DND-41 (cell line): ENCODE results near the gene FADS1.

Experiments
- EZH2 ChIP-seq: IDR thresholded peaks from 3 replicates; pipeline ENCODE4 v1.6.1; 2012; ENCODE audit warnings: borderline replicate concordance, low read depth, mild to moderate bottlenecking, moderate library complexity, low read length, inconsistent platforms; ENCODE audit not compliant: severe bottlenecking
- TF ChIP-seq, protein P1 (sequence below): IDR thresholded peaks from 2 replicates; pipeline ENCODE4 v1.5.1; 2012; ENCODE audit warnings: borderline replicate concordance, low read length, moderate library complexity, mild to moderate bottlenecking; ENCODE audit not compliant: poor library complexity, severe bottlenecking; ENCODE audit errors: extremely low read depth

DNA sequence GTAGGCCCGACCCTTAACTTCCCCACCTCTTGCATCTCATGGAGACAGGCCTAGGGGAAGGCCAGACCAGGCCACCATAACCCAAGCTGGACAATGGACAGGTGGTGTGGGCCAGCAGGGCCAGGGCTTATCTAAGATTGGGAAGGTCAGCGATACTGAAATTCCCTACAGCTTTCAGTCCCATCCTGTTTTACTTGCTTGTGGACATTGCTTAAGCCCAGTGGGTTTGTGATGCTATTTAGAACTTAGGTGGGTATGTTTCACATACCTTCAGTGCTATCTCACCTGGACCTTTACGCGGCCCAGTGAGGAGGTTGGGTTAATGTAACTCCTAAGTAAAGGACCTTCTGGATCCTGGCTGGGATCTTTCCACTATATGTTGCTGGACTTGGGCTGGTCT lies 13.0 kb upstream of the FADS1 start:
- TF ChIP-seq, protein P1, sequence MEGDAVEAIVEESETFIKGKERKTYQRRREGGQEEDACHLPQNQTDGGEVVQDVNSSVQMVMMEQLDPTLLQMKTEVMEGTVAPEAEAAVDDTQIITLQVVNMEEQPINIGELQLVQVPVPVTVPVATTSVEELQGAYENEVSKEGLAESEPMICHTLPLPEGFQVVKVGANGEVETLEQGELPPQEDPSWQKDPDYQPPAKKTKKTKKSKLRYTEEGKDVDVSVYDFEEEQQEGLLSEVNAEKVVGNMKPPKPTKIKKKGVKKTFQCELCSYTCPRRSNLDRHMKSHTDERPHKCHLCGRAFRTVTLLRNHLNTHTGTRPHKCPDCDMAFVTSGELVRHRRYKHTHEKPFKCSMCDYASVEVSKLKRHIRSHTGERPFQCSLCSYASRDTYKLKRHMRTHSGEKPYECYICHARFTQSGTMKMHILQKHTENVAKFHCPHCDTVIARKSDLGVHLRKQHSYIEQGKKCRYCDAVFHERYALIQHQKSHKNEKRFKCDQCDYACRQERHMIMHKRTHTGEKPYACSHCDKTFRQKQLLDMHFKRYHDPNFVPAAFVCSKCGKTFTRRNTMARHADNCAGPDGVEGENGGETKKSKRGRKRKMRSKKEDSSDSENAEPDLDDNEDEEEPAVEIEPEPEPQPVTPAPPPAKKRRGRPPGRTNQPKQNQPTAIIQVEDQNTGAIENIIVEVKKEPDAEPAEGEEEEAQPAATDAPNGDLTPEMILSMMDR: no peak
- TF ChIP-seq EZH2: no peak
